Adrenal gland (tissue), 5 donors: ENCODE measurements around the gene ZNF506.

ENCODE experiments used
- CTCF ChIP-seq, 6 experiments: fragments of 450-650 bp in 4 of 6; fragments of 200-600 bp in 2 of 6; sonication (generic) in 1 of 6; IDR thresholded peaks; 1 replicate in 5 of 6; 2 replicates in 1 of 6; pipeline versions ENCODE4 v1.5.1 to v1.8.0; 2016 to 2021; ENCODE audit warnings: antibody characterized with exemption in 6 of 6, mild to moderate bottlenecking in 2 of 6, moderate library complexity in 1 of 6
- POLR2A ChIP-seq, 2 donors: fragments of 450-650 bp; IDR thresholded peaks; one replicate each; pipeline ENCODE4 v1.6.1; 2017; ENCODE audit warnings: antibody characterized with exemption in 2 of 2, mild to moderate bottlenecking in 2 of 2, moderate library complexity in 1 of 2
- donor health status: DM: no; HTN: no; CAD: no.

GRCh38 chr19:19835560-19836038, 14.0 kb upstream of the ZNF506 start:
- no peak for TF ChIP-seq CTCF (IDR thresholded peaks at IDR 0.05)
- TF ChIP-seq POLR2A (IDR thresholded peaks at IDR 0.05): no peak
